Measurements from ENCODE around the gene VPS72.

The VPS72 gene

GRCh38 chr1:151164732-151165280 lies 25.2 kb downstream of the VPS72 start:
- H3K9ac ChIP-seq (ENCODE audit: low read length) = peak overlapping the region; percentile 77
- H3K79me2 ChIP-seq (ENCODE audit: insufficient read depth, low read length) = peaks cover 22% of the 10 kb centered on the region
- no peaks in the 10 kb centered on the region for H3K9me2 ChIP-seq (replicated peaks; ENCODE audit: insufficient read depth, low read length)
- H3F3A ChIP-seq (ENCODE audit: insufficient read depth) = 0 out of 2 replicates have a peak, but pooled peaks cover 5% of the 10 kb centered on the region
- H3K4me3 ChIP-seq (ENCODE audit: insufficient read depth, low read length, poor library complexity, severe bottlenecking) = peak overlapping the region; percentile 93
- H4K20me1 ChIP-seq (ENCODE audit: low read depth, low read length) = no peaks in the 10 kb centered on the region
- no peaks in the 10 kb centered on the region for H3K27me3 ChIP-seq (ENCODE audit: low read length)
- no peaks in the 10 kb centered on the region for H3K36me3 ChIP-seq (ENCODE audit: low read length)
- H3K27ac ChIP-seq (ENCODE audit: low read depth, low read length) = no peak overlapping the region
- H2AFZ ChIP-seq (ENCODE audit: low read depth, low read length, severe bottlenecking) = no peak overlapping the region
- H3K4me2 ChIP-seq (ENCODE audit: low read depth, low read length, poor library complexity, severe bottlenecking) = peak overlapping the region; percentile 79
- no peaks in the 10 kb centered on the region for H3K9me3 ChIP-seq (ENCODE audit: insufficient read depth, low read length)
- TF ChIP-seq EZH2phosphoT487 (conservative IDR thresholded peaks at IDR 0.05; ENCODE audit: low read length) = no peak
- TF ChIP-seq CTCF (IDR thresholded peaks at IDR 0.05; ENCODE audit: insufficient read depth, low read length, poor library complexity, severe bottlenecking) = no peak

GRCh38 chr1:151159373-151159772 lies 30.6 kb downstream of the VPS72 start:
- H3K36me3 ChIP-seq (ENCODE audit: low read length) = no peaks in the 10 kb centered on the region
- TF ChIP-seq EZH2phosphoT487 (conservative IDR thresholded peaks at IDR 0.05; ENCODE audit: low read length) (no peak), CTCF (IDR thresholded peaks at IDR 0.05; ENCODE audit: insufficient read depth, low read length, poor library complexity, severe bottlenecking) (no peak)
- H3F3A ChIP-seq (ENCODE audit: insufficient read depth) = 0 out of 2 replicates have a peak, but pooled peaks cover 5% of the 10 kb centered on the region
- no peak overlapping the region for H3K4me3 ChIP-seq (ENCODE audit: insufficient read depth, low read length, poor library complexity, severe bottlenecking)
- H3K9ac ChIP-seq (ENCODE audit: low read length) = no peak overlapping the region
- H2AFZ ChIP-seq (ENCODE audit: low read depth, low read length, severe bottlenecking) = no peak overlapping the region
- no peaks in the 10 kb centered on the region for H3K27me3 ChIP-seq (ENCODE audit: low read length)
- no peaks in the 10 kb centered on the region for H4K20me1 ChIP-seq (ENCODE audit: low read depth, low read length)
- no peaks in the 10 kb centered on the region for H3K79me2 ChIP-seq (ENCODE audit: insufficient read depth, low read length)
- no peaks in the 10 kb centered on the region for H3K9me2 ChIP-seq (replicated peaks; ENCODE audit: insufficient read depth, low read length)
- H3K4me2 ChIP-seq (ENCODE audit: low read depth, low read length, poor library complexity, severe bottlenecking) = no peak overlapping the region
- no peak overlapping the region for H3K27ac ChIP-seq (ENCODE audit: low read depth, low read length)
- H3K9me3 ChIP-seq (ENCODE audit: insufficient read depth, low read length) = no peaks in the 10 kb centered on the region

- 0 out of 2 replicates have a peak, but pooled peaks cover 5% of the 10 kb centered on the region for H3F3A ChIP-seq (ENCODE audit: insufficient read depth)
- no peak overlapping the region for H3K4me3 ChIP-seq (ENCODE audit: insufficient read depth, low read length, poor library complexity, severe bottlenecking)
- no peaks in the 10 kb centered on the region for H3K27me3 ChIP-seq (ENCODE audit: low read length)
- H3K9me3 ChIP-seq (ENCODE audit: insufficient read depth, low read length) = no peaks in the 10 kb centered on the region
- H3K9ac ChIP-seq (ENCODE audit: low read length) = no peak overlapping the region
- H3K9me2 ChIP-seq (replicated peaks; ENCODE audit: insufficient read depth, low read length) = no peaks in the 10 kb centered on the region
- H3K4me2 ChIP-seq (ENCODE audit: low read depth, low read length, poor library complexity, severe bottlenecking) = no peak overlapping the region
- H3K27ac ChIP-seq (ENCODE audit: low read depth, low read length) = no peak overlapping the region
- H4K20me1 ChIP-seq (ENCODE audit: low read depth, low read length) = no peaks in the 10 kb centered on the region
- no peaks in the 10 kb centered on the region for H3K79me2 ChIP-seq (ENCODE audit: insufficient read depth, low read length)
- TF ChIP-seq CTCF (IDR thresholded peaks at IDR 0.05; ENCODE audit: insufficient read depth, low read length, poor library complexity, severe bottlenecking) (no peak), EZH2phosphoT487 (conservative IDR thresholded peaks at IDR 0.05; ENCODE audit: low read length) (no peak)
- no peak overlapping the region for H2AFZ ChIP-seq (ENCODE audit: low read depth, low read length, severe bottlenecking)
- H3K36me3 ChIP-seq (ENCODE audit: low read length) = no peaks in the 10 kb centered on the region
These were observed 31.2 kb downstream of the VPS72 start for GRCh38 chr1:151158751-151159251.

All from SU-DHL-6 (cell line).